ENCODE results near the gene APLF. TPM values are rescaled to one million over a fixed set of nuclear protein-coding genes. Genes with fewer than 3 reads are reported as not detected.
"Not testable (repeated sequence)": the region's sequence is repeated elsewhere in the genome, so short reads cannot be mapped to it uniquely, and the experiment has no call there.

Gene APLF
- total RNA-seq, 1 donor from 2014 or later, result 8.4 TPM

DNA sequence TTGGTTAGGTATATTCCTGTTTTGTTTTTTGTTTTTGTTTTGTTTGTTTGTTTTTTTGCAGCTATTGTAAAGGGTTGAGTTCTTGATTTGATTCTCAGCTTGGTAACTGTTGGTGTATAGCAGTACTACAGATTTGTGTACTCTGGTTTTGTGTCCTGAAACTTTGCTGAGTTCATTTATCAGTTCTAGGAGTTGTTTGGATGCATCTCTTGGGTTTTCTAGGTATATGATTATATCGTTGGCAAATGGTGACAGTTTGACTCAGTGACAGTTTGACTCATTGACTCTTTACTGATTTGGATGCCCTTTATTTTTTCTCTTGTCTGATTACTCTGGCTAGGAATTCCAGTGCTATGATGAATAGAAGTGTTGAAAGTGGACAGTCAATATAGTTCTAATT is 53.7 kb downstream of the APLF start:
- no peak overlapping the region for H3K9ac ChIP-seq (ENCODE audit: low read depth in 1 of 3, low read length in 3 of 3)
- H3K36me3 ChIP-seq (ENCODE audit: control insufficient read depth in 3 of 3, insufficient read depth in 3 of 3, low read length in 3 of 3), result no peaks in the 10 kb centered on the region
- no peak overlapping the region for H3K4me3 ChIP-seq (ENCODE audit: low read length in 3 of 3)
- H3K4me1 ChIP-seq (ENCODE audit: control insufficient read depth in 3 of 3, insufficient read depth in 3 of 3, low read length in 3 of 3), result no peaks in the 10 kb centered on the region
- H3K27ac ChIP-seq (ENCODE audit: low read depth, low read length), result no peak overlapping the region
- H3K27me3 ChIP-seq (ENCODE audit: control insufficient read depth in 3 of 3, insufficient read depth in 3 of 3, low read length in 3 of 3), result no peaks in the 10 kb centered on the region
- no peaks in the 10 kb centered on the region for H3K9me3 ChIP-seq (ENCODE audit: control insufficient read depth in 3 of 3, low read length in 3 of 3)

DNA sequence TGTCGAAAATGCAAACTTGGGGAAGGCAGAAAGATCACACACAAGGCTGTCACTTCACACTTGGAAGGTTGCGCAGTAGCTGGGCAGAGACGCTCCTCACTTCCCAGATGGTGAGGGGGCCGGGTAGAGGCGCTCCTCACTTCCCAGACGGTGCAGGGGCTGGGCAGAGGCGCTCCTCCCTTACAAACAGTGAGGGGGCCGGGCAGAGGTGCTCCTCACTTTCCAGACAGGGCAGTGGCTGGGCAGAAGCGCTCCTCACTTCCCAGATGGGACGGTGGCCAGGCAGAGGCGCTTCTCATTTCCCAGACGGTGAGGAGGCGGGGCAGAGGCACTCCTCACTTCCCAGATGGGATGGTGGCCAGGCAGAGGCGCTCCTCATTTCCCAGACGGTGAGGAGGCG is 59.6 kb downstream of the APLF start:
- H3K36me3 ChIP-seq (ENCODE audit: control insufficient read depth in 3 of 3, insufficient read depth in 3 of 3, low read length in 3 of 3); H3K9me3 ChIP-seq (ENCODE audit: control insufficient read depth in 3 of 3, low read length in 3 of 3); H3K27ac ChIP-seq (ENCODE audit: low read depth, low read length); H3K4me3 ChIP-seq (ENCODE audit: low read length in 3 of 3); H3K27me3 ChIP-seq (ENCODE audit: control insufficient read depth in 3 of 3, insufficient read depth in 3 of 3, low read length in 3 of 3); H3K9ac ChIP-seq (ENCODE audit: low read depth in 1 of 3, low read length in 3 of 3); H3K4me1 ChIP-seq (ENCODE audit: control insufficient read depth in 3 of 3, insufficient read depth in 3 of 3, low read length in 3 of 3): not testable (repeated sequence)

DNA sequence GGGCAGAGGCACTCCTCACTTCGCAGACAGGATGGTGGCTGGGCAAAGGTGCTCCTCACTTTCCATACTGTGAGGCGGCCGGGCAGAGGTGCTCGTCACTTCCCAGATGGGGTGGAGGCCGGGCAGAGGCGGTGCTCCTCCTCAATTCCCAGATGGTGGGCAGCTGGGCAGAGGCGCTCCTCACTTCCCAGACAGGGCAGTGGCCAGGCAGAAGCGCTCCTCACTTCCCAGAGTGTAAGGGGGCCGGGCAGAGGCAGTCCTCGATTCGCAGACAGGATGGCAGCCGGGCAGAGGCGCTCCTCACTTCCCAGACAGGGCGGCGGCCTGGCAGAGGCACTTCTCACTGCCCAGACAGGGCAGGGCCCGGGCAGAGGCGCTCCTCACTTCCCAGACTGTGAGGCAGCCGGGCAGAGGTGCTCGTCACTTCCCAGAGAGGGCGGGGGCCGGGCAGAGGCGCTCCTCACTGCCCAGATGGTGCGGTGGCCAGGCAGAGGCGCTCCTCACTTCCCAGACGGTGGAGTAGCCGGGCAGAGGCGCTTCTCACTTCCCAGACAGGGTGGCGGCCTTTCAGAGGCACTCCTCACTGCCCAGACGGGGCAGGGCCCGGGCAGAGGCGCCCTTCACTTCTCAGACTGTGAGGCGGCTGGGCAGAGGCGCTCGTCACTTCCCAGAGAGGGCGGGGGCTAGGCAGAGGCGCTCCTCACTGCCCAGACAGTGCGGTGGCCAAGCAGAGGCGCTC is 60.1 kb downstream of the APLF start:
- not testable (repeated sequence) for H3K4me3 ChIP-seq (ENCODE audit: low read length in 3 of 3); H3K4me1 ChIP-seq (ENCODE audit: control insufficient read depth in 3 of 3, insufficient read depth in 3 of 3, low read length in 3 of 3); H3K9me3 ChIP-seq (ENCODE audit: control insufficient read depth in 3 of 3, low read length in 3 of 3); H3K27ac ChIP-seq (ENCODE audit: low read depth, low read length); H3K9ac ChIP-seq (ENCODE audit: low read depth in 1 of 3, low read length in 3 of 3); H3K27me3 ChIP-seq (ENCODE audit: control insufficient read depth in 3 of 3, insufficient read depth in 3 of 3, low read length in 3 of 3); H3K36me3 ChIP-seq (ENCODE audit: control insufficient read depth in 3 of 3, insufficient read depth in 3 of 3, low read length in 3 of 3)

DNA sequence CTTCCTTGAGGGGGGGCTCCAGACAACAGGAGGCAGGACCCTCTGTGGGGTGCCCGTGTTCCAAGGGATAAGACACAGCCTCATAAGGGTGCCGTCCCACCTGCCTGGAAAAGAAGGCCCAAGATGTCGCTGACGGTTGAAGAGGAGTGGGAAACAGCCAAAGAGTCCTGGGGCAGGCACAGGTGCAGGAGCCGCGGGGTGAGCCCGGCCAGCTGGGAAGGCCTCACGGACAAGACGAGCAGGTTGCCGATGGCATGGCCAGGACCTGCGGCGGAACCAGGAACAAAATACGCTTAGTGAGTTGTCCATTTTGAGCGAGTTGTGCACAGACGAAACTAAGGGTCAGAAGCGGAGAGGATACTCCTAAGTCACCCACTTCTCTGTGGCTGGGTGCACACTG is 61.8 kb downstream of the APLF start:
- H3K36me3 ChIP-seq (ENCODE audit: control insufficient read depth in 3 of 3, insufficient read depth in 3 of 3, low read length in 3 of 3); H3K9ac ChIP-seq (ENCODE audit: low read depth in 1 of 3, low read length in 3 of 3); H3K27ac ChIP-seq (ENCODE audit: low read depth, low read length); H3K4me3 ChIP-seq (ENCODE audit: low read length in 3 of 3); H3K9me3 ChIP-seq (ENCODE audit: control insufficient read depth in 3 of 3, low read length in 3 of 3); H3K4me1 ChIP-seq (ENCODE audit: control insufficient read depth in 3 of 3, insufficient read depth in 3 of 3, low read length in 3 of 3); H3K27me3 ChIP-seq (ENCODE audit: control insufficient read depth in 3 of 3, insufficient read depth in 3 of 3, low read length in 3 of 3): not testable (repeated sequence)

DNA sequence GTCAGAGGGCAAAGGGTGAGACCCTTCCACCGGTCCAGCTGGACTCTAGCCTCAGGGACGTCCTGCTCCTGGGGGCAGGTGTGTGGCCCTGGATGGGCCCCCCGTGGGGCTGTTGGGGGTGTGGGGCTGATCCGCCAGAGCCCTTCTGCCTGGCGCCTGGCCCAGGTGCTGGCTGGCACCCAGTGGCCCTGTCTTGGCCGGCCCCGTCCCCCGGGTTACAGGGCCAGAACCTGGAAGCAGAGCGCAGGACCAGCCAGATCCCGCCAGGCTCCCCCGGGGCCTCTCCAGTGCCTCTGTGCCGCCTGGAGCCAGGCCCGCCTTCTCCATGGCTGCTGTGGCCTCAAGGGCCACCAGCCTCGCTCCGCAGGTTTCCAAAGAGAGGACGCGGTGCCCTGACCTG is 62.3 kb downstream of the APLF start:
- H3K4me1 ChIP-seq (ENCODE audit: control insufficient read depth in 3 of 3, insufficient read depth in 3 of 3, low read length in 3 of 3); H3K27me3 ChIP-seq (ENCODE audit: control insufficient read depth in 3 of 3, insufficient read depth in 3 of 3, low read length in 3 of 3); H3K4me3 ChIP-seq (ENCODE audit: low read length in 3 of 3); H3K9ac ChIP-seq (ENCODE audit: low read depth in 1 of 3, low read length in 3 of 3); H3K27ac ChIP-seq (ENCODE audit: low read depth, low read length); H3K9me3 ChIP-seq (ENCODE audit: control insufficient read depth in 3 of 3, low read length in 3 of 3); H3K36me3 ChIP-seq (ENCODE audit: control insufficient read depth in 3 of 3, insufficient read depth in 3 of 3, low read length in 3 of 3): not testable (repeated sequence)

DNA sequence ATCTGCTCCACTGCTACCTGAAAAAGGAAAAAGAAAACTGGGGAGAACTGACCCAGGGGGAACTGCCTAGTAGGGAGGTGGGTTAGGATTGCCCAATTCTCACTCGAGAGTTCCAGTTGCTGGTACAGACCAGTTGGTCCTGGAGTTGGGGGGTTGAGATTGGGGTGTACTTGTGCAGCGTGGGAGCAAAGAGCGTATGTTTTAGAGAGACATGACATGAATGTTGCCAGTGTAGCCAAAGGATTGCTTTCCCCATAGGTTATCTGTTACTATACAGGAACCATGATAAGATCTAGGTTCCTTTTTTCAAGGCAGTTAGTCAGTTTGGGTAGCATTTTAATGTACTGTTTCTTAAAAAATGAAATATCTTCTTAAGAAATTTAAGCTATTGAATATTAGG is 68.6 kb downstream of the APLF start:
- no peak overlapping the region for H3K4me3 ChIP-seq (ENCODE audit: low read length in 3 of 3)
- no peak overlapping the region for H3K9ac ChIP-seq (ENCODE audit: low read depth in 1 of 3, low read length in 3 of 3)
- H3K27me3 ChIP-seq (ENCODE audit: control insufficient read depth in 3 of 3, insufficient read depth in 3 of 3, low read length in 3 of 3), result no peaks in the 10 kb centered on the region
- no peaks in the 10 kb centered on the region for H3K9me3 ChIP-seq (ENCODE audit: control insufficient read depth in 3 of 3, low read length in 3 of 3)
- no peak overlapping the region for H3K27ac ChIP-seq (ENCODE audit: low read depth, low read length)
- H3K36me3 ChIP-seq (ENCODE audit: control insufficient read depth in 3 of 3, insufficient read depth in 3 of 3, low read length in 3 of 3), result peaks cover 0 to 4% (median 0%) of the 10 kb centered on the region in 3 donors
- no peaks in the 10 kb centered on the region for H3K4me1 ChIP-seq (ENCODE audit: control insufficient read depth in 3 of 3, insufficient read depth in 3 of 3, low read length in 3 of 3)

DNA sequence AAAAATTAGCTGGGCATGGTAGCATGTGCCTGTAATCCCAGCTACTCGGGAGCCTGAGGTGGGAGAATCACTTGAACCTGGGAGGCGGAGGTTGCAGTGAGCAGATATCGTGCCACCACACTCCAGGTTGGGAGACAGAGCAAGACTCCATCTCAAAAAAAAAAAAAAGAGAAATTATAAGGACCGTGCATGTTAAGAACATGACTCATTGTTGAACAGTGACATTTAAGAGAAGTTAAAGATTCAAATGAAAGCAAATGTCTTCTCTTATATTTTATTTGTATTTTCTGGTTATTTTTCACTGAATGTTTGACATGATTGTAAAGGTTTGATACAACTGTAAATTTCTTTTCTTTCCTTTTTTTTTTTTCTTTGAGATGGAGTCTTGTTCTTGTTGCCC is 69.6 kb downstream of the APLF start:
- no peak overlapping the region for H3K27ac ChIP-seq (ENCODE audit: low read depth, low read length)
- no peaks in the 10 kb centered on the region for H3K4me1 ChIP-seq (ENCODE audit: control insufficient read depth in 3 of 3, insufficient read depth in 3 of 3, low read length in 3 of 3)
- H3K9ac ChIP-seq (ENCODE audit: low read depth in 1 of 3, low read length in 3 of 3), result no peak overlapping the region
- no peaks in the 10 kb centered on the region for H3K9me3 ChIP-seq (ENCODE audit: control insufficient read depth in 3 of 3, low read length in 3 of 3)
- no peak overlapping the region for H3K4me3 ChIP-seq (ENCODE audit: low read length in 3 of 3)
- H3K36me3 ChIP-seq (ENCODE audit: control insufficient read depth in 3 of 3, insufficient read depth in 3 of 3, low read length in 3 of 3), result peaks cover 0 to 4% (median 0%) of the 10 kb centered on the region in 3 donors
- H3K27me3 ChIP-seq (ENCODE audit: control insufficient read depth in 3 of 3, insufficient read depth in 3 of 3, low read length in 3 of 3), result no peaks in the 10 kb centered on the region

DNA sequence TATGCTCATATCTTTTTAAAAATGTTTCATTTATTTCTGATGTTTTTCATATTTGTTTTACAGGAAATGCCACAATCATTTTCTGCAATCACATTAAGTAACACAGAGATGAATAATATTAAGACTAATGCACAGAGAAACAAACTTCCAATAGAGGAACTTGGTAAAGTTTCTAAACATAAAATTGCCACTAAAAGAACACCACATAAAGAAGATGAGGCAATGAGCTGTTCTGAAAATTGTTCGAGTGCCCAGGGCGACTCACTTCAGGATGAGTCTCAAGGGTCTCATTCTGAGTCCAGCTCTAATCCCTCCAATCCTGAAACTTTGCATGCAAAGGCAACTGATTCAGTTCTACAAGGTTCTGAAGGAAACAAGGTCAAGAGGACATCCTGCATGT is 70.4 kb downstream of the APLF start:
- H3K27me3 ChIP-seq (ENCODE audit: control insufficient read depth in 3 of 3, insufficient read depth in 3 of 3, low read length in 3 of 3), result no peaks in the 10 kb centered on the region
- H3K4me3 ChIP-seq (ENCODE audit: low read length in 3 of 3), result no peak overlapping the region
- H3K36me3 ChIP-seq (ENCODE audit: control insufficient read depth in 3 of 3, insufficient read depth in 3 of 3, low read length in 3 of 3), result peaks cover 0 to 4% (median 0%) of the 10 kb centered on the region in 3 donors
- no peaks in the 10 kb centered on the region for H3K9me3 ChIP-seq (ENCODE audit: control insufficient read depth in 3 of 3, low read length in 3 of 3)
- no peaks in the 10 kb centered on the region for H3K4me1 ChIP-seq (ENCODE audit: control insufficient read depth in 3 of 3, insufficient read depth in 3 of 3, low read length in 3 of 3)
- H3K9ac ChIP-seq (ENCODE audit: low read depth in 1 of 3, low read length in 3 of 3), result no peak overlapping the region
- no peak overlapping the region for H3K27ac ChIP-seq (ENCODE audit: low read depth, low read length)

DNA sequence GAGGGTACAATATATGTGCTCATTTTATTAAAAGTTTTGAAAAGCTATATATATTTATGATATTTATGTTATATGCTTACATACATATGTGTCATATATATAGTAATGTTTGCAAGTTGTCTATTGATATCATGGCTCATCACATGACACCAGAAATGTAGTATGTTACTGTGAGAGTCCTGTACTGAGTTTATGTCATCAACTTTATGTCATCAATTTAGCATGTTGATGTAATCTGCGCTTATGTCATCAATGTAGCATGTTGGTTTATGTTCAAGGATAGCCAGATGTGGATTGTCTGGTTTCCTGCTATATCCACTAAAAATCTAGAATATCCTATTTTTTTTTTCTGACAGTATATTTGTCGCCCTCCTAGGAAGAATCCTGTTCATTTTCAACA is 77.4 kb downstream of the APLF start:
- Histone ChIP-seq H3K36me3 (ENCODE audit: control insufficient read depth in 3 of 3, insufficient read depth in 3 of 3, low read length in 3 of 3) (no peaks in the 10 kb centered on the region), H3K27me3 (ENCODE audit: control insufficient read depth in 3 of 3, insufficient read depth in 3 of 3, low read length in 3 of 3) (no peaks in the 10 kb centered on the region), H3K4me3 (ENCODE audit: low read length in 3 of 3) (no peak overlapping the region), H3K4me1 (ENCODE audit: control insufficient read depth in 3 of 3, insufficient read depth in 3 of 3, low read length in 3 of 3) (no peaks in the 10 kb centered on the region), H3K27ac (ENCODE audit: low read depth, low read length) (no peak overlapping the region), H3K9ac (ENCODE audit: low read depth in 1 of 3, low read length in 3 of 3) (no peak overlapping the region), H3K9me3 (ENCODE audit: control insufficient read depth in 3 of 3, low read length in 3 of 3) (no peaks in the 10 kb centered on the region)

DNA sequence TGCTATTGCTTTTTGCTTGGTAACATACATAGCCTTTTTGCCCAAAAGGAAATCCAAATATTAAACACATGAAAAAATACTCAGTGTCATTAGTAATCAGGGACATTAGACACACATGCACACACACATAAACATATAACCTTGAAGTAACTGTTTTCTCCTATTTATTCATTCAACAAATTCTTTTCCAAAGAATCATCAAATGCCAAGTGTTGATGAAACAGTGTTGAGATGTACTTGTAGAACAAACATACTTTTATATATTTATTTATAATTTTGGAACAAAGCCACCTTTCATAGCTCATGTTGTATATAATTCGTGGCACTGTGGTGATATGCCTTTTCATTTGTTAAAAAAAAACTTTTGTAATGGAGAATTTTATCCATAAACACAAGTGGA is 81.0 kb downstream of the APLF start:
- no peak overlapping the region for H3K9ac ChIP-seq (ENCODE audit: low read depth in 1 of 3, low read length in 3 of 3)
- no peaks in the 10 kb centered on the region for H3K9me3 ChIP-seq (ENCODE audit: control insufficient read depth in 3 of 3, low read length in 3 of 3)
- no peaks in the 10 kb centered on the region for H3K36me3 ChIP-seq (ENCODE audit: control insufficient read depth in 3 of 3, insufficient read depth in 3 of 3, low read length in 3 of 3)
- no peak overlapping the region for H3K27ac ChIP-seq (ENCODE audit: low read depth, low read length)
- no peak overlapping the region for H3K4me3 ChIP-seq (ENCODE audit: low read length in 3 of 3)
- no peaks in the 10 kb centered on the region for H3K27me3 ChIP-seq (ENCODE audit: control insufficient read depth in 3 of 3, insufficient read depth in 3 of 3, low read length in 3 of 3)
- no peaks in the 10 kb centered on the region for H3K4me1 ChIP-seq (ENCODE audit: control insufficient read depth in 3 of 3, insufficient read depth in 3 of 3, low read length in 3 of 3)

DNA sequence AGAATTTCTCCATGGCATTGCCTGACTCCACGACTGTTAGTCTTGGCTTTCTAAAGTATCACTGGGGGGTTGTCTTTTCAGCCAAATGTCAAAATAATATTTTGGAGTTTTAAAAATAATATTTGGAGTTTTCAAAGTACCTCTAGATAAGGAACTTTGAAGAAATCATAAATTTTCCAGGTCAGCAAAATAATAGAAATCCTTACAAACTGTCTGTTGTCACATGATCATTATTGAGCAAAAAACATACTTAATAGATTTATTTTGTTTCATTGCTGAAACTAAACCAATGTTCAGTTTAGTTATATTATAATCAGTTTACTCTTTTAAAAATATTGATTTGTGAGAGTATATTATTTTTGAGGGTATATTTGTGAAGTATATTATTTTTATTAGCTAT is 85.7 kb downstream of the APLF start:
- Histone ChIP-seq H3K9ac (ENCODE audit: low read depth in 1 of 3, low read length in 3 of 3) (no peak overlapping the region), H3K4me3 (ENCODE audit: low read length in 3 of 3) (no peak overlapping the region), H3K9me3 (ENCODE audit: control insufficient read depth in 3 of 3, low read length in 3 of 3) (no peaks in the 10 kb centered on the region), H3K4me1 (ENCODE audit: control insufficient read depth in 3 of 3, insufficient read depth in 3 of 3, low read length in 3 of 3) (no peaks in the 10 kb centered on the region), H3K27me3 (ENCODE audit: control insufficient read depth in 3 of 3, insufficient read depth in 3 of 3, low read length in 3 of 3) (no peaks in the 10 kb centered on the region), H3K27ac (ENCODE audit: low read depth, low read length) (no peak overlapping the region), H3K36me3 (ENCODE audit: control insufficient read depth in 3 of 3, insufficient read depth in 3 of 3, low read length in 3 of 3) (no peaks in the 10 kb centered on the region)
